ENCODE measurements around the gene PKMYT1.
A peak's percentile ranks its signal among the peaks of the same experiment; 100 is the strongest.

PKMYT1 gene

GRCh38 chr16:2980227-2981176 is at the start of gene PKMYT1:
Gene PKMYT1 (minus strand): TSS chr16:2980446. CDS start chr16:2979657, 789 bp downstream.
- peak; percentile 55 for DNase-seq

GRCh38 chr16:3029491-3030221 is 49.4 kb upstream of the PKMYT1 start:
- no peak for DNase-seq

- DNase-seq: no peak
Observed at GRCh38 chr16:3028716-3029319, 48.6 kb upstream of the PKMYT1 start.

DNA sequence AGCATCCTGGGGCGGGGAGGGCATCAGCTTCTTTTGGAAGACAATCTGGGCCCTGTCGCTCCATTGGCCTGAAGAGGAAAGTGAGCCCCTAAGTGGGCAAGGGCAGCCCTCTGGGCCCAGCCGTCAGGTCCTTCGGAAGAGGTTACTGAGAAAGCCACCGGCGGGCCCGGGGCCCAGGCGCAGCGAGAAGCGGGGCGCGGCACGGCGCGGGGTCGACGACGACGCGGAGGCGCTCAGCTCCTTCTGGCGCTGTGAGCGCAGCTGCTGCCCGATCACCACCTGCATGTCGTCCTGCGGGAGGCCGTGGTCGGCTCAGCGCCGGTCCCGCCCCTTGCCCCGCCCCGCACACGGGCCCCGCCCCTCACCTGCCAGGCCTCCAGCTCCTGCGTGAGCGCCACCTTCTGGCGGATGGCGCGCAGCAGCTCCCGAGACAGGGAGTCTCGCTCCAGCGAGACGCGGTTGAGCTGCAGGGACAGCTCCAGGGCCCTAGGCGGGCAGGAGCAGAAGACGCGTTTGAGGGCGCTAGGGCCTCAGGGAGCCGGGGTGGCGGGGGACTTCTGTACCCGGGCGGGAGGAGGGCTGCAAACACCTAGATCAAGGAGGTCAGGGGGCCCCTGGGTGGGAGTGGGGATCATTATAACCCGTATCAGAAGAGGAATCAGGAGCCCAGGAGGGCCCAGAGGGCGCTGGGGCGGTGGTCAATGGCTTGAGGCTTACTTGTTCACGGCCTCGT is 47.9 kb upstream of the PKMYT1 start:
- DNase-seq: peak; percentile 70

DNA sequence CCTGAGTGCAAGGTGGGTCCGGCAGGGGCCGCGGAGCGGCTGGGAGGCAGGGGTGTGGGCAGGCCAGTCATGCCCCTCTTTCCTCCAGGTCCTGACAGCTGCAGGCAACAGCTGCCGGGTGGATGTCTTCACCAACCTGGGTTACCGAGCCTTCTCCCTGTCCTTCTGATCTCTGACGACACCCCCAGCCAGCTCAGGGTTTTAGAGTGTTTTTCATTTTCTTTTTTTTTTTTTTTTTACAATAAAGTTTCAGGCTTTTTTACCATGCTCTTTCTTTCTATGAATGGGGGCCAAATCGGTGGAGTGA is 47.2 kb upstream of the PKMYT1 start:
- no peak for DNase-seq

GRCh38 chr16:3026609-3027488 is 46.6 kb upstream of the PKMYT1 start:
- DNase-seq: no peak

- no peak for DNase-seq
Observed at GRCh38 chr16:3026003-3026378, 45.7 kb upstream of the PKMYT1 start.

GRCh38 chr16:3025032-3026002 is 45.1 kb upstream of the PKMYT1 start:
- no peak for DNase-seq

- DNase-seq: peak; percentile 82
Observed at GRCh38 chr16:3023669-3024478, 43.6 kb upstream of the PKMYT1 start, which contains the start of the genes HCFC1R1 and THOC6. Gene HCFC1R1 (minus strand): TSS chr16:3023942. CDS start chr16:3023941, 1 bp downstream. Gene THOC6 (plus strand): TSS chr16:3024035. CDS start chr16:3024327, 292 bp downstream.

DNA sequence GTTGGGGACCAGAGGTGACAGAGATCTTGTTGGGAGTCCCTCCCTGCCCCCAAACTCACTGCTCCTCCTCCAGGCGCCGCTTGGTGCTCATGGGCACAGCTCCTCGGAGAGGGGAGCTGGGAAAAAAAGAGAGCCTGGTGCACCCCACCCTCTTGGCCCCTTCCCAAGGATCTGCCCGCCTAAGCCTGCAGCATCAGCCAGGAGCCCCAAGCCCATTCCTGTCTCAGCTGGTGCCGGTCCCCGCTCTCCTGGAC is 43.1 kb upstream of the PKMYT1 start:
- no peak for DNase-seq

GRCh38 chr16:3022684-3023414 is 42.6 kb upstream of the PKMYT1 start:
- no peak for DNase-seq

GRCh38 chr16:3022208-3022683 is 42.0 kb upstream of the PKMYT1 start:
- DNase-seq: no peak

GRCh38 chr16:3021449-3022207 is 41.4 kb upstream of the PKMYT1 start:
- peak; percentile 12 for DNase-seq

GRCh38 chr16:3020604-3021448 is 40.6 kb upstream of the PKMYT1 start:
- no peak for DNase-seq

DNA sequence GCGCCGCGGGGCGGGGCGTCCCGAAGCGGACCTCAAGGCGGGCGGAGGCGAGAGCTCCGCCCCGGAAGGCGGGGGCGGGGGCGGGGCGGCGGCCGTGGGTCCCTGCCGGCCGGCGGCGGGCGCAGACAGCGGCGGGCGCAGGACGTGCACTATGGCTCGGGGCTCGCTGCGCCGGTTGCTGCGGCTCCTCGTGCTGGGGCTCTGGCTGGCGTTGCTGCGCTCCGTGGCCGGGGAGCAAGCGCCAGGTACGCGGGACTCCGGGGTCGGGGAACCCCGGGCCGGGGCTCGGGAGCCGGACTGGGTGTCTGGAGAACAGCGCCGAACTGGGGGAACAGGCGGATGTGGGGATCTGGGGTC is 40.0 kb upstream of the PKMYT1 start, which contains the start of gene TNFRSF12A:
Gene TNFRSF12A (plus strand): TSS at position 122 of the 357 bp plus-strand sequence. CDS start 30 bp downstream, at position 152.
- peak; percentile 38 for DNase-seq

DNA sequence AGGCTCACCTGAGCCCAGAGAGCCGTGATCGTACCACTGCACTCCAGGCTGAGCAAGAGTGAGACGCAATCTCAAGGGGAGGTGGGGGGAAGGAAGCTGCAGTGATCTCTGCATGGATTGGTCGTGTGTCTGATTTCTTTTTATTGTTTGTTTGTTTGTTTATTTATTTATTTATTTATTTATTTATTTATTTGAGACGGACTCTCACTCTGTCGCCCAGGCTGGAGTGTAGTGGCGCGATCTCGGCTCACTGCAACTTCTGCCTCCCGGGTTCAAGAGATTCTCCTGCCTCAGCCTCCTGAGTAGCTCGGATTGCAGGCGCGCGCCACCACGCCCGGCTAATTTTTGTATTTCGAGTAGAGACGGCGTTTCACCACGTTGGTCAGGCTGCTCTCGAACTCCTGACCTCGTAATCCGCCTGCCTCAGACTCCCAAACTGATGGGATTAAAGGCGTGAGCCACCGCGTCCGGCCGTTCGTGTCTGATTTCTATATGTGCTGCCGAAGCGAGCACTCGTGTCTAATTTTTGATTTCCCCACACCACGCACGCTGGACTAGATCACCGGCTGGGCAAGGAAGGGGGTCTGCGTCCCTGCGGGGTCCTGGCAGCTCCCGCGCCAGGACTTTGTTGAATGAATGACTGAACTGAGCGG is 39.5 kb upstream of the PKMYT1 start:
- no peak for DNase-seq

Measured in NCI-H510A treated with DMSO at 0.1 percent for 48 hours (cell line).